Heart left ventricle (tissue), 13 donors: ENCODE data around the gene MET.

Experiments used
- POLR2A ChIP-seq, 2 donors: fragments of 450-650 bp; IDR thresholded peaks; one replicate each; pipeline ENCODE4 v1.6.1; 2017; ENCODE audit warnings: antibody characterized with exemption in 2 of 2, mild to moderate bottlenecking in 2 of 2, moderate library complexity in 2 of 2
- TF ChIP-seq, protein P1 (sequence below), 12 donors: fragments of 200-600 bp; sonication (generic) in 4 of 12; IDR thresholded peaks; one replicate each; pipeline versions ENCODE4 v1.5.0 to v1.8.0; 2018 to 2022; ENCODE audit warnings: antibody characterized with exemption in 12 of 12, mild to moderate bottlenecking in 5 of 12
- donor health status: ischemic (EF 13 %, LVEDD 7.1; RV severe dilation, severe dysfunction).
- donor health status: DM: no; HTN: yes; CAD: no.
- donor health status: DM: no; HTN: no; CAD: no.
- donor health status: ischemic (EF 25% LVEDD 6.9; RV normal size, moderate dysfunction).
- donor health status: ischemic (EF 25% LVEDD 5.7; RV mildly dilated, moderate dysfunction).
- donor health status: ischemic (EF 35%, LVEDD 5.7; RV mildly dilated, moderate dysfunction).
- donor health status: nonischemic (EF 11% LVEDD 7.7; RV severe dilation, severe dysfunction).
- donor health status: DM: yes; HTN: yes; CAD: no.
- donor health status: PGD.
- donor health status: ischemic (EF 29% LVEDD 5.4; RV normal size, mild dysfunction).
- donor health status: nonischemic (EF 23%, LVEDD 6.1; RV moderate dilation, normal function).

DNA sequence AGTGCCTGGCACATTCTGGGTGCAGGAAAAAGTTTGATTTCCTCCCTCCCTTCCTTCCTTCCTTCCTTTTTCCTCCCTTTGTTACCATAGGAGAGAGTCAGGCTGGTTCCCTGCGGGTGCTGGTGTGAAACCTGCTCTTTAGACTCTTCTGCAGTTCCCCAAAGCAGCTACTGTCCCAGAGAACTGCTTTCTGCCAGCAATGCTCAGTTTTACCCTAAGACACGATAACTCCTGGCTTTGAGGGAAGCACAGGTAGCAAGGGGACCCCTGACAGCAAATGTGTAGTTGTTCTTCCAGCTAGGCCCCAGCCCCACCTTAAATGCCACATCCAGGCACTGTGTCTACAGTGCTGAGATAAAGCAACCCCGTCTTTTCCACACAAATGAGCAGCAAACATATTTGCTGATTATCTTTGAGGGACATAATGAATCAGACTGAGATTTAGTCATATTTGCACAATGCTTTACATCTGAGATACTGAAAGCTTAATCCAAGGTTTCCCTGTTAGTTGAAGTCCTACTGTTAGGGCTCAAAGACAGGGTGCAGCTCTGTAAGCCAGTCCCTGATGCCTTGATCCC lies 55.5 kb downstream of the MET start:
- TF ChIP-seq, protein P1, sequence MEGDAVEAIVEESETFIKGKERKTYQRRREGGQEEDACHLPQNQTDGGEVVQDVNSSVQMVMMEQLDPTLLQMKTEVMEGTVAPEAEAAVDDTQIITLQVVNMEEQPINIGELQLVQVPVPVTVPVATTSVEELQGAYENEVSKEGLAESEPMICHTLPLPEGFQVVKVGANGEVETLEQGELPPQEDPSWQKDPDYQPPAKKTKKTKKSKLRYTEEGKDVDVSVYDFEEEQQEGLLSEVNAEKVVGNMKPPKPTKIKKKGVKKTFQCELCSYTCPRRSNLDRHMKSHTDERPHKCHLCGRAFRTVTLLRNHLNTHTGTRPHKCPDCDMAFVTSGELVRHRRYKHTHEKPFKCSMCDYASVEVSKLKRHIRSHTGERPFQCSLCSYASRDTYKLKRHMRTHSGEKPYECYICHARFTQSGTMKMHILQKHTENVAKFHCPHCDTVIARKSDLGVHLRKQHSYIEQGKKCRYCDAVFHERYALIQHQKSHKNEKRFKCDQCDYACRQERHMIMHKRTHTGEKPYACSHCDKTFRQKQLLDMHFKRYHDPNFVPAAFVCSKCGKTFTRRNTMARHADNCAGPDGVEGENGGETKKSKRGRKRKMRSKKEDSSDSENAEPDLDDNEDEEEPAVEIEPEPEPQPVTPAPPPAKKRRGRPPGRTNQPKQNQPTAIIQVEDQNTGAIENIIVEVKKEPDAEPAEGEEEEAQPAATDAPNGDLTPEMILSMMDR (IDR thresholded peaks at IDR 0.05): no peak
- no peak for TF ChIP-seq POLR2A (IDR thresholded peaks at IDR 0.05)
